ENCODE data around the gene KIAA0825.
"Not testable (repeated sequence)": the region's sequence is repeated elsewhere in the genome, so short reads cannot be mapped to it uniquely, and the experiment has no call there.

The KIAA0825 gene

GRCh38 chr5:94159144-94159543 lies 459.3 kb downstream of the KIAA0825 start:
- DNase-seq, result no peak

- DNase-seq, result no peak
These were observed 460.5 kb downstream of the KIAA0825 start for GRCh38 chr5:94157704-94158539.

- DNase-seq, result no peak
These were observed 463.7 kb downstream of the KIAA0825 start for GRCh38 chr5:94154672-94155071.

GRCh38 chr5:94153736-94154450 lies 464.5 kb downstream of the KIAA0825 start:
- no peak for DNase-seq

- DNase-seq, result not testable (repeated sequence)
These were observed 474.8 kb downstream of the KIAA0825 start for GRCh38 chr5:94143621-94144020.

- no peak for DNase-seq
These were observed 478.1 kb downstream of the KIAA0825 start for GRCh38 chr5:94140300-94140699.

GRCh38 chr5:94130077-94130476 lies 488.3 kb downstream of the KIAA0825 start:
- DNase-seq, result no peak

GRCh38 chr5:94125107-94125506 lies 493.3 kb downstream of the KIAA0825 start:
- no peak for DNase-seq

GRCh38 chr5:94116317-94116716 lies 502.1 kb downstream of the KIAA0825 start:
- not testable (repeated sequence) for DNase-seq

GRCh38 chr5:94113087-94113486 lies 505.3 kb downstream of the KIAA0825 start:
- DNase-seq, result no peak

- DNase-seq, result peak; percentile 89
These were observed 507.0 kb downstream of the KIAA0825 start for GRCh38 chr5:94111209-94112004.

- DNase-seq, result no peak
These were observed 514.7 kb downstream of the KIAA0825 start for GRCh38 chr5:94103514-94104245.

All from midbrain (tissue), 1 donor.